ENCODE data around the gene EBNA1BP2.

EBNA1BP2 gene

GRCh38 chr1:43204394-43204793 is 32.3 kb upstream of the EBNA1BP2 start:
- H3K4me2 ChIP-seq (ENCODE audit: low read length): no peak overlapping the region
- no peak overlapping the region for H3K9ac ChIP-seq
- no peak for TF ChIP-seq CTCF (IDR thresholded peaks at IDR 0.05)
- H3K9me3 ChIP-seq (ENCODE audit: control insufficient read depth, low read length): no peaks in the 10 kb centered on the region
- no peaks in the 10 kb centered on the region for H3K36me3 ChIP-seq (ENCODE audit: control insufficient read depth, insufficient read depth, low read length)
- no peak overlapping the region for H2AFZ ChIP-seq
- no peaks in the 10 kb centered on the region for H3K27me3 ChIP-seq (ENCODE audit: control insufficient read depth, insufficient read depth, low read length)
- no peak overlapping the region for H3K4me3 ChIP-seq (ENCODE audit: low read depth, low read length)
- H3K79me2 ChIP-seq: no peaks in the 10 kb centered on the region
- H3K27ac ChIP-seq: no peak overlapping the region
- H3K4me1 ChIP-seq: peaks cover 12% of the 10 kb centered on the region

GRCh38 chr1:43203859-43204258 is 31.8 kb upstream of the EBNA1BP2 start:
- no peak overlapping the region for H2AFZ ChIP-seq
- no peaks in the 10 kb centered on the region for H3K79me2 ChIP-seq
- H3K27ac ChIP-seq: no peak overlapping the region
- TF ChIP-seq CTCF (IDR thresholded peaks at IDR 0.05): no peak
- H3K36me3 ChIP-seq (ENCODE audit: control insufficient read depth, insufficient read depth, low read length): no peaks in the 10 kb centered on the region
- H3K4me1 ChIP-seq: peaks cover 12% of the 10 kb centered on the region
- no peaks in the 10 kb centered on the region for H3K27me3 ChIP-seq (ENCODE audit: control insufficient read depth, insufficient read depth, low read length)
- H3K9me3 ChIP-seq (ENCODE audit: control insufficient read depth, low read length): no peaks in the 10 kb centered on the region
- no peak overlapping the region for H3K9ac ChIP-seq
- no peak overlapping the region for H3K4me2 ChIP-seq (ENCODE audit: low read length)
- H3K4me3 ChIP-seq (ENCODE audit: low read depth, low read length): no peak overlapping the region

GRCh38 chr1:43199093-43199726 is 27.1 kb upstream of the EBNA1BP2 start:
- Histone ChIP-seq H3K4me1 (no peaks in the 10 kb centered on the region), H3K27me3 (ENCODE audit: control insufficient read depth, insufficient read depth, low read length) (no peaks in the 10 kb centered on the region), H3K4me2 (ENCODE audit: low read length) (no peak overlapping the region), H3K4me3 (ENCODE audit: low read depth, low read length) (no peak overlapping the region), H3K27ac (no peak overlapping the region), H2AFZ (no peak overlapping the region), H3K9me3 (ENCODE audit: control insufficient read depth, low read length) (no peaks in the 10 kb centered on the region), H3K9ac (no peak overlapping the region), H3K79me2 (no peaks in the 10 kb centered on the region), H3K36me3 (ENCODE audit: control insufficient read depth, insufficient read depth, low read length) (no peaks in the 10 kb centered on the region)
- no peak for TF ChIP-seq CTCF (IDR thresholded peaks at IDR 0.05)

GRCh38 chr1:43197343-43198127 is 25.4 kb upstream of the EBNA1BP2 start:
- Histone ChIP-seq H3K4me2 (ENCODE audit: low read length) (no peak overlapping the region), H3K27me3 (ENCODE audit: control insufficient read depth, insufficient read depth, low read length) (no peaks in the 10 kb centered on the region), H3K36me3 (ENCODE audit: control insufficient read depth, insufficient read depth, low read length) (no peaks in the 10 kb centered on the region), H3K79me2 (no peaks in the 10 kb centered on the region), H3K4me3 (ENCODE audit: low read depth, low read length) (no peak overlapping the region), H3K9ac (no peak overlapping the region), H3K4me1 (no peaks in the 10 kb centered on the region), H2AFZ (no peak overlapping the region), H3K27ac (no peak overlapping the region), H3K9me3 (ENCODE audit: control insufficient read depth, low read length) (no peaks in the 10 kb centered on the region)
- no peak for TF ChIP-seq CTCF (IDR thresholded peaks at IDR 0.05)

Measured in parathyroid adenoma (tissue), 2 donors.